Panc1 (cell line): ENCODE data around the gene CAV2. TPM values are rescaled to one million over a fixed set of nuclear protein-coding genes. Genes with fewer than 3 reads are reported as not detected.

Experiments
- ATAC-seq: fragments of 200-7000 bp; cut with Tn5 transposase; 2 replicates; pipeline ENCODE4 v1.9.1; 2020; ENCODE audit warnings: mild to moderate bottlenecking, moderate library complexity
- Bru-seq: library from RNA; stranded (reverse); fragments of 400-500 nt; gene quantifications from one replicate; lab custom pipeline; 2021; lab: Mats Ljungman, UMichigan
- BruChase-seq, 2 experiments: library from RNA; stranded (reverse); fragments of 400-500 nt; gene quantifications; one replicate each; lab custom pipeline; 2021; lab: Mats Ljungman, UMichigan
- BruUV-seq: library from RNA; stranded (reverse); fragments of 400-500 nt; replicated peaks from 2 replicates; lab custom pipeline; 2021; lab: Mats Ljungman, UMichigan
- CTCF ChIA-PET: fragments of 300-600 bp; sonication (Branson Sonifier 250); formaldehyde crosslinking; loops from one replicate; lab custom pipeline; 2022; ENCODE audit warnings: antibody characterized with exemption; lab: Charles Lee
- POLR2A ChIA-PET: fragments of 300-600 bp; sonication (Branson Sonifier 250); formaldehyde crosslinking; loops from one replicate; lab custom pipeline; 2022; ENCODE audit warnings: antibody characterized with exemption; lab: Charles Lee
- DNase-seq: peaks from one replicate; pipeline ENCODE4 v3.0.0-alpha.2; 2010; ENCODE audit warnings: low read depth, low spot score
- H3K27ac ChIP-seq: 2 replicates; pipeline ENCODE4 v1.5.1; 2011; ENCODE audit warnings: mild to moderate bottlenecking, low read length, inconsistent platforms
- H3K27me3 ChIP-seq: fragments of 200-500 bp; sonication (Bioruptor generic); 2 replicates; pipeline ENCODE4 v1.6.0; 2014; ENCODE audit warnings: low read length, inconsistent platforms; ENCODE audit not compliant: control insufficient read depth, insufficient read depth
- H3K36me3 ChIP-seq: fragments of 200-500 bp; sonication (Bioruptor generic); 2 replicates; pipeline ENCODE4 v1.5.1; 2014; ENCODE audit warnings: inconsistent platforms, mild to moderate bottlenecking, low read length, moderate library complexity; ENCODE audit not compliant: control insufficient read depth, insufficient read depth
- H3K4me1 ChIP-seq: 2 replicates; pipeline ENCODE4 v1.5.1; 2011; ENCODE audit warnings: inconsistent platforms, mild to moderate bottlenecking, low read length, moderate library complexity; ENCODE audit not compliant: control insufficient read depth, insufficient read depth
- H3K4me3 ChIP-seq, 2 experiments: 2 replicates each; pipeline ENCODE4 v1.5.1; 2011 to 2012; ENCODE audit warnings: low read depth in 2 of 2, low read length in 2 of 2, mild to moderate bottlenecking in 2 of 2, inconsistent platforms in 1 of 2, moderate library complexity in 1 of 2
- H3K9me3 ChIP-seq: fragments of 200-500 bp; sonication (Bioruptor generic); 2 replicates; pipeline ENCODE4 v1.5.1; 2014; ENCODE audit warnings: low read depth, mild to moderate bottlenecking, inconsistent platforms, low read length, moderate library complexity; ENCODE audit not compliant: control insufficient read depth, insufficient read depth
- CTCF ChIP-seq: fragments of 450-650 bp; IDR thresholded peaks from 2 replicates; pipeline ENCODE4 v1.5.1; 2017; ENCODE audit warnings: mild to moderate bottlenecking
- POLR2AphosphoS5 ChIP-seq: IDR thresholded peaks from 2 replicates; pipeline ENCODE4 v1.6.1; 2012; ENCODE audit warnings: mild to moderate bottlenecking, low read depth, low read length, moderate library complexity
- REST ChIP-seq, 2 experiments: IDR thresholded peaks; 2 replicates each; pipeline ENCODE4 v1.6.1; 2011 to 2012; ENCODE audit warnings: low read depth in 2 of 2, control low read depth in 1 of 2, low read length in 1 of 2, mild to moderate bottlenecking in 1 of 2, moderate library complexity in 1 of 2; ENCODE audit not compliant: insufficient read depth in 1 of 2
- SIN3A ChIP-seq: IDR thresholded peaks from 2 replicates; pipeline ENCODE4 v1.6.1; 2012; ENCODE audit warnings: low read depth, mild to moderate bottlenecking, low read length, moderate library complexity, borderline replicate concordance; ENCODE audit not compliant: insufficient read depth
- TCF7L2 ChIP-seq: IDR thresholded peaks from 2 replicates; pipeline ENCODE4 v1.6.1; 2011; ENCODE audit warnings: mild to moderate bottlenecking, low read depth, low read length, inconsistent platforms
- in situ Hi-C: cut with HindIII; loops from 2 replicates; pipeline ENCODE4 v1.10.0; 2016; ENCODE audit warnings: low sequenced_read_pairs, low pct_unique_long_range_greater_than_20kb
- intact Hi-C: fragments of 100-400 bp; cut with micrococcal nuclease; formaldehyde crosslinking; loops from one replicate; pipeline ENCODE4 v1.10.0; 2022; ENCODE audit not compliant: unreplicated experiment
- long read RNA-seq: library from polyadenylated mRNA; unstranded; transcript quantifications from one replicate; pipeline ENCODE4 v2.0.0, GENCODE V29; 2021; ENCODE audit not compliant: unreplicated experiment
- polyA plus RNA-seq: library from polyadenylated mRNA; unstranded; fragments of >200 nt; gene quantifications from one replicate; pipeline ENCODE4 v1.2.1, GENCODE V29; 2012; ENCODE audit warnings: missing spikeins; ENCODE audit not compliant: insufficient read length
- total RNA-seq: library from RNA; stranded (reverse); gene quantifications from one replicate; pipeline ENCODE4 v1.2.1, GENCODE V29; 2021; ENCODE audit not compliant: unreplicated experiment

The CAV2 gene
- total RNA-seq, result 217 TPM
- 199 TPM for polyA plus RNA-seq
- percentile 99 among the genes with signal in this experiment for Bru-seq, nascent RNA
- BruChase-seq, experiment 1, labeled RNA remaining after a 2-hour chase, result percentile 99 among the genes with signal in this experiment
- BruChase-seq, experiment 2, labeled RNA remaining after a 6-hour chase, result percentile 100 among the genes with signal in this experiment
- long read RNA-seq, transcript CAV2-214 (2 exons, 787 nt), result minor isoform, 33 of 642 reads
- long read RNA-seq, transcript CAV2-202 (2 exons, 776 nt), result minor isoform, 7 of 642 reads
- long read RNA-seq, transcript CAV2-203 (2 exons, 1,179 nt), result minor isoform, 13 of 642 reads
- long read RNA-seq, transcript CAV2-201 (3 exons, 3,301 nt), result major isoform, 556 of 642 reads
- long read RNA-seq, partial matches to known transcripts, result 0 of 642 reads
- long read RNA-seq, other reads (novel, unspliced or antisense), result 33 of 642 reads

- Histone ChIP-seq H3K27me3 (no peaks in the 10 kb centered on the region), H3K4me3 (peak within 1 kb of the TSS; percentile 89 to 98), H3K4me1 (peaks cover 44% of the 10 kb centered on the region), H3K9me3 (no peaks in the 10 kb centered on the region), H3K36me3 (peaks cover 27% of the 10 kb centered on the region), H3K27ac (peak within 1 kb of the TSS; percentile 100)
- ChIA-PET POLR2A (interaction anchor here (0.5 to 1.2 kb wide), 6 partner anchors 110 to 289 kb away, joined by 3 to 14 read pairs (median 6); partner anchors contain the start of gene TES), CTCF (interaction anchor here (1.0 kb wide), 1 partner anchor 26 kb away, joined by 5 read pairs; no protein-coding TSS in a partner anchor)
- ATAC-seq, result peak; percentile 89
- intact Hi-C loops, result loop anchor here (2.0 to 10.0 kb wide), 3 partner anchors 55 to 227 kb away; no protein-coding TSS in a partner anchor
- in situ Hi-C loops, result no loop called here
- BruUV-seq, result no TSS peak
- DNase-seq, result no peak
- TF ChIP-seq CTCF (no peak), SIN3A (peak; percentile 58; the same call in 1 of the 2 replicates), POLR2AphosphoS5 (peak; percentile 73), TCF7L2 (no peak), REST (IDR thresholded peaks at IDR 0.05; ENCODE audit: insufficient read depth in 1 of 2, low read depth in 2 of 2, low read length in 1 of 2) (0 out of 4 replicates have a peak, but pooled peaks of 1 of the 2 experiments have one; percentile 19)
Observed at GRCh38 chr7:116499168-116500077, at the start of gene CAV2. Gene CAV2, plus strand, starts transcription at chr7:116499738. Its CDS starts 44 bp downstream, at chr7:116499782.

GRCh38 chr7:116449950-116450349 is 49.6 kb upstream of the CAV2 start:
- no peak for DNase-seq
- Histone ChIP-seq H3K36me3 (no peaks in the 10 kb centered on the region; the same call in 1 of the 2 replicates), H3K4me1 (peaks cover 26% of the 10 kb centered on the region), H3K9me3 (no peaks in the 10 kb centered on the region; the same call in 1 of the 2 replicates), H3K27me3 (no peaks in the 10 kb centered on the region), H3K4me3 (no peak overlapping the region), H3K27ac (peak overlapping the region; percentile 96)
- CTCF ChIA-PET, result no interaction called here
- BruUV-seq, result no TSS peak
- in situ Hi-C loops, result no loop called here
- ATAC-seq, result no peak
- TF ChIP-seq REST (IDR thresholded peaks at IDR 0.05; ENCODE audit: insufficient read depth in 1 of 2, low read depth in 2 of 2, low read length in 1 of 2) (no peak), SIN3A (no peak), CTCF (no peak), POLR2AphosphoS5 (no peak), TCF7L2 (no peak)
- intact Hi-C loops, result loop anchor here (10.0 kb wide), 1 partner anchor 45 kb away; the partner anchor contains the start of gene CAV2
- POLR2A ChIA-PET, result interaction anchor here (0.6 to 1.2 kb wide), 3 partner anchors 25 to 118 kb away, joined by 3 to 13 read pairs (median 7); no protein-coding TSS in a partner anchor
